SU-DHL-6 (cell line): ENCODE results near the gene CACFD1.

Source experiments
- H2AFZ ChIP-seq: fragments of 200-600 bp; sonication (generic); 2 replicates; pipeline ENCODE4 v1.6.1; 2014; ENCODE audit warnings: low read depth, mild to moderate bottlenecking, moderate library complexity, mixed read lengths, antibody characterized with exemption, low read length; ENCODE audit not compliant: severe bottlenecking
- H3F3A ChIP-seq: fragments of 200-600 bp; shearing (Covaris generic); 2 replicates; pipeline ENCODE4 v1.6.0; 2016; ENCODE audit warnings: antibody characterized with exemption, mild to moderate bottlenecking; ENCODE audit not compliant: insufficient read depth
- H3K27ac ChIP-seq: fragments of 200-600 bp; sonication (generic); 2 replicates; pipeline ENCODE4 v1.5.1; 2016; ENCODE audit warnings: low read depth, mild to moderate bottlenecking, low read length, moderate library complexity, mixed read lengths
- H3K27me3 ChIP-seq: fragments of 200-600 bp; sonication (generic), shearing (Covaris generic); 2 replicates; pipeline ENCODE4 v1.6.0; 2014; ENCODE audit warnings: mild to moderate bottlenecking, low read length
- H3K36me3 ChIP-seq: fragments of 200-600 bp; sonication (generic); 2 replicates; pipeline ENCODE4 v1.6.1; 2014; ENCODE audit warnings: mild to moderate bottlenecking, low read length, mixed read lengths
- H3K4me2 ChIP-seq: fragments of 300-600, 200-600 bp; shearing (Covaris generic), sonication (generic); 2 replicates; pipeline ENCODE4 v1.6.0; 2014; ENCODE audit warnings: low read length, low read depth, mild to moderate bottlenecking; ENCODE audit not compliant: poor library complexity, severe bottlenecking
- H3K4me3 ChIP-seq: fragments of 200-600 bp; sonication (generic); 2 replicates; pipeline ENCODE4 v1.5.1; 2014; ENCODE audit warnings: antibody characterized with exemption, low read length, mild to moderate bottlenecking, mixed read lengths; ENCODE audit not compliant: insufficient read depth, poor library complexity, severe bottlenecking
- H3K79me2 ChIP-seq: fragments of 200-600 bp; sonication (generic); 2 replicates; pipeline ENCODE4 v1.6.1; 2014; ENCODE audit warnings: mild to moderate bottlenecking, low read length, moderate library complexity; ENCODE audit not compliant: insufficient read depth
- H3K9ac ChIP-seq: fragments of 200-600 bp; sonication (generic); 2 replicates; pipeline ENCODE4 v1.7.0; 2014; ENCODE audit warnings: mild to moderate bottlenecking, low read length
- H3K9me2 ChIP-seq: fragments of 200-600 bp; sonication (generic); replicated peaks from 2 replicates; pipeline ENCODE4 v1.6.1; 2014; ENCODE audit warnings: low read length; ENCODE audit not compliant: insufficient read depth
- H3K9me3 ChIP-seq: fragments of 200-600 bp; sonication (generic); 2 replicates; pipeline ENCODE4 v1.6.1; 2014; ENCODE audit warnings: low read length, mixed read lengths; ENCODE audit not compliant: insufficient read depth
- H4K20me1 ChIP-seq: fragments of 200-600 bp; sonication (generic); 2 replicates; pipeline ENCODE4 v1.6.1; 2014; ENCODE audit warnings: low read depth, mild to moderate bottlenecking, antibody characterized with exemption, low read length, moderate library complexity, mixed read lengths
- EZH2phosphoT487 ChIP-seq: fragments of 200-600 bp; sonication (generic), shearing (Covaris generic); conservative IDR thresholded peaks from 2 replicates; pipeline ENCODE4 v1.6.1; 2018; ENCODE audit warnings: mild to moderate bottlenecking, antibody characterized with exemption, low read length, moderate library complexity, mixed read lengths
- TF ChIP-seq, protein P1 (sequence below): fragments of 200-600 bp; sonication (generic); IDR thresholded peaks from one replicate; pipeline ENCODE4 v1.5.1; 2017; ENCODE audit warnings: antibody characterized with exemption, mild to moderate bottlenecking, low read length, moderate library complexity; ENCODE audit not compliant: insufficient read depth, poor library complexity, severe bottlenecking

The CACFD1 gene

DNA sequence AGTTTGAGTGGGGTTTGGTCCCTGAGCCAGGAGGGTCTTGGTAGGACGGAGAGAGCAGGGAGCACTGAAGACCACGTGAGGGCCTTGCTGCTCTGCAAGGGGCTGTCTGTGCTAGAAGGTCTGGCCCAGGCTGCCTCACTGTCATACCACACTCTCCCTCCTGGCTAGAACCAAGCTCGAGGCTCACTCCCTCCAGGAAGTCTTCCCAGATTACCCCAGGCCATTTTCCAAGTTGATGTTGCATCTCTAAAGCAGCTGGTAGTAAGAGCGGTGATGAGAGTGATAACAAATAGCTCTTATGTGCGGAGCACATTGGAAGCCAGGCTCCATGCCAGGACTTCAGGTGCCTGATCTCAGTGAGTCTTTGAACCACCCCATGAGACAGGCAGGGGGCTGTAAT lies 58.4 kb downstream of the CACFD1 start:
- Histone ChIP-seq H3K9me3 (no peaks in the 10 kb centered on the region), H3K36me3 (no peaks in the 10 kb centered on the region), H3K27me3 (no peaks in the 10 kb centered on the region), H3K9ac (no peak overlapping the region), H2AFZ (no peak overlapping the region), H4K20me1 (no peaks in the 10 kb centered on the region), H3K79me2 (no peaks in the 10 kb centered on the region), H3K27ac (no peak overlapping the region), H3K4me2 (no peak overlapping the region), H3K9me2 (no peaks in the 10 kb centered on the region), H3F3A (no peaks in the 10 kb centered on the region), H3K4me3 (no peak overlapping the region)
- no peak for TF ChIP-seq EZH2phosphoT487
- TF ChIP-seq, protein P1, sequence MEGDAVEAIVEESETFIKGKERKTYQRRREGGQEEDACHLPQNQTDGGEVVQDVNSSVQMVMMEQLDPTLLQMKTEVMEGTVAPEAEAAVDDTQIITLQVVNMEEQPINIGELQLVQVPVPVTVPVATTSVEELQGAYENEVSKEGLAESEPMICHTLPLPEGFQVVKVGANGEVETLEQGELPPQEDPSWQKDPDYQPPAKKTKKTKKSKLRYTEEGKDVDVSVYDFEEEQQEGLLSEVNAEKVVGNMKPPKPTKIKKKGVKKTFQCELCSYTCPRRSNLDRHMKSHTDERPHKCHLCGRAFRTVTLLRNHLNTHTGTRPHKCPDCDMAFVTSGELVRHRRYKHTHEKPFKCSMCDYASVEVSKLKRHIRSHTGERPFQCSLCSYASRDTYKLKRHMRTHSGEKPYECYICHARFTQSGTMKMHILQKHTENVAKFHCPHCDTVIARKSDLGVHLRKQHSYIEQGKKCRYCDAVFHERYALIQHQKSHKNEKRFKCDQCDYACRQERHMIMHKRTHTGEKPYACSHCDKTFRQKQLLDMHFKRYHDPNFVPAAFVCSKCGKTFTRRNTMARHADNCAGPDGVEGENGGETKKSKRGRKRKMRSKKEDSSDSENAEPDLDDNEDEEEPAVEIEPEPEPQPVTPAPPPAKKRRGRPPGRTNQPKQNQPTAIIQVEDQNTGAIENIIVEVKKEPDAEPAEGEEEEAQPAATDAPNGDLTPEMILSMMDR, result no peak

DNA sequence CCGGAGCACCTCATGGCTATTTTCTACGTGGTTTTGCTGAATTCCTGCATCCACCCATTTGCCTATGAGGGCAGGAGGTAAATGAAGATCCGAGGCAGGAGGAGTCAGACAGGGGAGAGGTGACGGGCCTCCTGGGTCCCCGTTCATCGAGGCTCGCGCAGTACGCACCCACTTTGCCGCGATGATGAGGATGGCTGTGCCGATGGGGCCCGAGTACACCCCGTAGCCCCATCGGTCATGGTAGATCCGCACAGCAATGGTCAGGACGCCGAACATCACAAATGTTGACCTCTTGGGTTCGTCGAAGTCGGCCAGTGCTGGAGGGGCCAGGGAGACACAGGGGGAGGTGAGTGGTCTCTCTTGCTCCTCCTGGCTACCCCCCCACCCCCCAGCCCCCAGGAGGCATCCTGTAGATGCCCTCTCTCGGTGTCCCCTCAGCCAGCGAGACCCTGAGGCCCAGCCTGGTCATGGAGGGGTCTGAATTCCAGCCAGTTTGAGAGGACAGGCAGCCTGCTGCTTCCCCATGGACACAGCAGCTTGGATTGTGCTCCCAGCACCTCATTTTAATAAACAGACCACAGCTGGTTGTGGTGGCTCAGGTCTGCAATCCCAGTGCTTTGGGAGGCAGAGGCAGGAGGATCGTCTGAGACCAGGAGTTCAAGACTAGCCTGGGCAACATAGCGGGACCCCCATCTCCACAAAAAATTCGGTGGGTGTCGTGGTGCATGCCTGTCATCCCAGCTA lies 59.1 kb downstream of the CACFD1 start:
- Histone ChIP-seq H3K4me3 (no peak overlapping the region), H2AFZ (no peak overlapping the region), H3K9me2 (no peaks in the 10 kb centered on the region), H3K4me2 (no peak overlapping the region), H4K20me1 (no peaks in the 10 kb centered on the region), H3K36me3 (no peaks in the 10 kb centered on the region), H3K9ac (no peak overlapping the region), H3K27ac (no peak overlapping the region), H3K9me3 (no peaks in the 10 kb centered on the region), H3F3A (no peaks in the 10 kb centered on the region), H3K79me2 (no peaks in the 10 kb centered on the region), H3K27me3 (no peaks in the 10 kb centered on the region)
- TF ChIP-seq, protein P1, result no peak
- no peak for TF ChIP-seq EZH2phosphoT487

DNA sequence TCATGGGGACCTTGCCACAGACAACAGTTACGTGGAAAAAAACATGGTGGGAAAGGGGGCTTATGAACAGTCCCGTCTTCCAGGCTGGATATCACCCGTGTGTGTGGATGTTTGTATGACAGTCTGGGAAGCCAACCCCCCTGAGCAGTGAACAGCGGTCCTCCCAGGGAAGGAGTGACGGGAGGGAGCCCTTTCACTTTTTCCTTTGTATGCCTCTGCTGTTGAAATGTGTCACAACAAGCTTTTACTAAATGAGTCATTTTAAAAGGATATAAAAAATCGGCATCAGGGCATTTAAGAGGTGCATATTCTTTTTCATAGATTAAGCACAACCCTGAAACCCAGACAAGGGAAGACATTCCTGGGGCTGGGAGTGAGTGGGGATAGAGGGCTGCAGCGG lies 59.9 kb downstream of the CACFD1 start:
- H2AFZ ChIP-seq, result no peak overlapping the region
- no peak overlapping the region for H3K4me2 ChIP-seq
- H3K9ac ChIP-seq, result no peak overlapping the region
- TF ChIP-seq, protein P1, result no peak
- TF ChIP-seq EZH2phosphoT487, result no peak
- no peaks in the 10 kb centered on the region for H3F3A ChIP-seq
- H3K36me3 ChIP-seq, result no peaks in the 10 kb centered on the region
- H3K27ac ChIP-seq, result no peak overlapping the region
- no peaks in the 10 kb centered on the region for H3K27me3 ChIP-seq
- H4K20me1 ChIP-seq, result no peaks in the 10 kb centered on the region
- H3K79me2 ChIP-seq, result no peaks in the 10 kb centered on the region
- H3K4me3 ChIP-seq, result no peak overlapping the region
- no peaks in the 10 kb centered on the region for H3K9me2 ChIP-seq
- no peaks in the 10 kb centered on the region for H3K9me3 ChIP-seq
